ENCODE data around the gene SHISAL1.

DNA sequence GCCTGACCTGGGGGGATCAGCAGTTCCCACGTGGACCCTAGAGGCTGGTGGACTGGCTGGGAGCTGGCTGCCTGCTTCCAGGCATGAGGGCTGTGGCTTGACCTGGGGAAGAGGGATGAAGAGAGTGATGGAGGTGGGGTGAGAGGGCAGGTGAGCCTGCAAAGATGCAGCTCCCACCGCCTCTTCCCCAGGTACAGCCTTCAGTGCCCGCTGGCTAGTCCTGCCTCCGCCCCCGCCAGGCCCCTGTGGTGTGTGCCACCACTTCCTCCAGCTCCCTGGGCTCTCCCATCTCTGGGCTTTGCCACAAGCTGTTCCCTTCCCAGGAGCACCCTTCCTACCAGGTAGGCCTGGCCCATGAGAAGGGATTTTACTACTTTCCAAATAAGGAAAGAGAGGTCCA lies 112.9 kb downstream of the SHISAL1 start:
- TF ChIP-seq, protein P1, sequence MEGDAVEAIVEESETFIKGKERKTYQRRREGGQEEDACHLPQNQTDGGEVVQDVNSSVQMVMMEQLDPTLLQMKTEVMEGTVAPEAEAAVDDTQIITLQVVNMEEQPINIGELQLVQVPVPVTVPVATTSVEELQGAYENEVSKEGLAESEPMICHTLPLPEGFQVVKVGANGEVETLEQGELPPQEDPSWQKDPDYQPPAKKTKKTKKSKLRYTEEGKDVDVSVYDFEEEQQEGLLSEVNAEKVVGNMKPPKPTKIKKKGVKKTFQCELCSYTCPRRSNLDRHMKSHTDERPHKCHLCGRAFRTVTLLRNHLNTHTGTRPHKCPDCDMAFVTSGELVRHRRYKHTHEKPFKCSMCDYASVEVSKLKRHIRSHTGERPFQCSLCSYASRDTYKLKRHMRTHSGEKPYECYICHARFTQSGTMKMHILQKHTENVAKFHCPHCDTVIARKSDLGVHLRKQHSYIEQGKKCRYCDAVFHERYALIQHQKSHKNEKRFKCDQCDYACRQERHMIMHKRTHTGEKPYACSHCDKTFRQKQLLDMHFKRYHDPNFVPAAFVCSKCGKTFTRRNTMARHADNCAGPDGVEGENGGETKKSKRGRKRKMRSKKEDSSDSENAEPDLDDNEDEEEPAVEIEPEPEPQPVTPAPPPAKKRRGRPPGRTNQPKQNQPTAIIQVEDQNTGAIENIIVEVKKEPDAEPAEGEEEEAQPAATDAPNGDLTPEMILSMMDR (IDR thresholded peaks at IDR 0.05) = no peak
- TF ChIP-seq POLR2AphosphoS5 (IDR thresholded peaks at IDR 0.05) (no peak), POLR2A (IDR thresholded peaks at IDR 0.05) (no peak), EP300 (IDR thresholded peaks at IDR 0.05) (no peak)
